T47D (cell line): ENCODE measurements around the gene ZNF235.
A peak's percentile ranks its signal among the peaks of the same experiment; 100 is the strongest.
"Not testable (repeated sequence)": the region's sequence is repeated elsewhere in the genome, so short reads cannot be mapped to it uniquely, and the experiment has no call there.

Experiments
- DNase-seq, 2 experiments: peaks; one replicate each; pipeline versions ENCODE4 v3.0.0 to v3.0.0-alpha.2; 2011 to 2012; ENCODE audit warnings: low read depth in 1 of 2, low spot score in 1 of 2
- JUND ChIP-seq: IDR thresholded peaks from 2 replicates; pipeline ENCODE4 v1.6.1; 2012; ENCODE audit warnings: low read depth
- in situ Hi-C: cut with HindIII; loops from 2 replicates; pipeline ENCODE4 v1.10.0; 2016; ENCODE audit warnings: low sequenced_read_pairs, low pct_unique_long_range_greater_than_20kb

The ZNF235 gene

GRCh38 chr19:44282846-44283245, 22.0 kb downstream of the ZNF235 start:
- in situ Hi-C loops = no loop called here
- TF ChIP-seq JUND = no peak

GRCh38 chr19:44280916-44281315, 23.9 kb downstream of the ZNF235 start:
- in situ Hi-C loops = no loop called here
- no peak for DNase-seq
- no peak for TF ChIP-seq JUND

More at GRCh38 chr19:44282846-44283245, 22.0 kb downstream of the ZNF235 start:
- DNase-seq = no peak

GRCh38 chr19:44278181-44278690, 26.6 kb downstream of the ZNF235 start:
- in situ Hi-C loops = no loop called here
- no peak for TF ChIP-seq JUND
- DNase-seq = no peak

- no peak for DNase-seq
- TF ChIP-seq JUND = no peak
- in situ Hi-C loops = no loop called here
Measured at GRCh38 chr19:44277331-44277730, 27.5 kb downstream of the ZNF235 start.

- no peak for TF ChIP-seq JUND
- no peak for DNase-seq
- in situ Hi-C loops = no loop called here
Measured at GRCh38 chr19:44260695-44261446, 44.0 kb downstream of the ZNF235 start.

- no peak for TF ChIP-seq JUND
- DNase-seq = peak; percentile 5 to 11
Measured at GRCh38 chr19:44260343-44260681, 44.5 kb downstream of the ZNF235 start.

GRCh38 chr19:44258835-44259413, 45.9 kb downstream of the ZNF235 start:
- TF ChIP-seq JUND = no peak
- in situ Hi-C loops = no loop called here
- no peak for DNase-seq

More at GRCh38 chr19:44260343-44260681, 44.5 kb downstream of the ZNF235 start:
- in situ Hi-C loops = no loop called here

GRCh38 chr19:44258136-44258535, 46.7 kb downstream of the ZNF235 start:
- TF ChIP-seq JUND = no peak
- in situ Hi-C loops = no loop called here
- no peak for DNase-seq

- no peak for TF ChIP-seq JUND
- DNase-seq = no peak
- in situ Hi-C loops = no loop called here
Measured at GRCh38 chr19:44255705-44256411, 49.0 kb downstream of the ZNF235 start.

- DNase-seq = no peak
- in situ Hi-C loops = no loop called here
- TF ChIP-seq JUND = no peak
Measured at GRCh38 chr19:44254496-44254895, 50.3 kb downstream of the ZNF235 start.

GRCh38 chr19:44253392-44253791, 51.4 kb downstream of the ZNF235 start:
- in situ Hi-C loops = not testable (repeated sequence)

GRCh38 chr19:44252332-44252731, 52.5 kb downstream of the ZNF235 start:
- DNase-seq, in situ Hi-C loops: not testable (repeated sequence)

More at GRCh38 chr19:44253392-44253791, 51.4 kb downstream of the ZNF235 start:
- DNase-seq = not testable (repeated sequence)

GRCh38 chr19:44236384-44236783, 68.4 kb downstream of the ZNF235 start:
- TF ChIP-seq JUND = no peak
- no peak for DNase-seq
- in situ Hi-C loops = no loop called here
